GM13976 (cell line): Measurements from ENCODE around the gene AKAP12.

Source experiments
- DNase-seq: peaks from one replicate; pipeline ENCODE4 v3.0.0; 2012; ENCODE audit warnings: low spot score
- in situ Hi-C: fragments of 300-500 bp; cut with MboI; formaldehyde crosslinking; loops from one replicate; pipeline ENCODE4 v1.12.0; 2022; ENCODE audit warnings: low sequenced_read_pairs, mixed read lengths, inconsistent platforms; ENCODE audit not compliant: unreplicated experiment
- TF ChIP-seq, protein P1 (sequence below): IDR thresholded peaks from 2 replicates; pipeline ENCODE4 v1.5.1; 2012; ENCODE audit warnings: borderline replicate concordance, mild to moderate bottlenecking; ENCODE audit not compliant: insufficient read depth; ENCODE audit errors: extremely low read depth, missing control alignments, control extremely low read depth

The AKAP12 gene

GRCh38 chr6:151326116-151326825, 86.5 kb downstream of the AKAP12 start:
- in situ Hi-C loops = no loop called here
- TF ChIP-seq, protein P1, sequence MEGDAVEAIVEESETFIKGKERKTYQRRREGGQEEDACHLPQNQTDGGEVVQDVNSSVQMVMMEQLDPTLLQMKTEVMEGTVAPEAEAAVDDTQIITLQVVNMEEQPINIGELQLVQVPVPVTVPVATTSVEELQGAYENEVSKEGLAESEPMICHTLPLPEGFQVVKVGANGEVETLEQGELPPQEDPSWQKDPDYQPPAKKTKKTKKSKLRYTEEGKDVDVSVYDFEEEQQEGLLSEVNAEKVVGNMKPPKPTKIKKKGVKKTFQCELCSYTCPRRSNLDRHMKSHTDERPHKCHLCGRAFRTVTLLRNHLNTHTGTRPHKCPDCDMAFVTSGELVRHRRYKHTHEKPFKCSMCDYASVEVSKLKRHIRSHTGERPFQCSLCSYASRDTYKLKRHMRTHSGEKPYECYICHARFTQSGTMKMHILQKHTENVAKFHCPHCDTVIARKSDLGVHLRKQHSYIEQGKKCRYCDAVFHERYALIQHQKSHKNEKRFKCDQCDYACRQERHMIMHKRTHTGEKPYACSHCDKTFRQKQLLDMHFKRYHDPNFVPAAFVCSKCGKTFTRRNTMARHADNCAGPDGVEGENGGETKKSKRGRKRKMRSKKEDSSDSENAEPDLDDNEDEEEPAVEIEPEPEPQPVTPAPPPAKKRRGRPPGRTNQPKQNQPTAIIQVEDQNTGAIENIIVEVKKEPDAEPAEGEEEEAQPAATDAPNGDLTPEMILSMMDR = no peak
- no peak for DNase-seq

DNA sequence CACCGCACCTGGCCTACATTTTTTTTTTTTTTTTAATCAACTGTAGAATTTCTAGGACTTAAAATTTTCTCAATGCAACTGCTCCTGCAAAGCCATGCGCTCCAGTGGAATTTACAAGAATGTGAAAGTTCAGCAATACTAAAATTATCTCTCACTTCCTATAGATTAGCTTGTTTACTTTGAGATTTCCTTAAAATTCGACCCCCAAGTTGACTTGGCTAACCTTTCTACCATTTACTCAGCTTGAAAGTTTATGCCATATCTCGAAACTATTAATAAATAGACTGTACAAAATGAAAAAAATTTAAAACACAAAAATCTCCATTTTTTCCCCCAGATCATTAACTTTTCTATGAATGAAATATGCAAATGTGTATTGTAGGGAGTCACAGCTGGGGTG, 87.3 kb downstream of the AKAP12 start:
- TF ChIP-seq, protein P1 = no peak
- in situ Hi-C loops = no loop called here
- no peak for DNase-seq

- in situ Hi-C loops = loop anchor here (10.0 kb wide), 1 partner anchor 435 kb away; no protein-coding TSS in a partner anchor
- DNase-seq = no peak
- TF ChIP-seq, protein P1 = no peak
Observed at GRCh38 chr6:151330130-151330696, 90.4 kb downstream of the AKAP12 start.

- in situ Hi-C loops = loop anchor here (10.0 kb wide), 1 partner anchor 441 kb away; no protein-coding TSS in a partner anchor
- TF ChIP-seq, protein P1 = no peak
- no peak for DNase-seq
Observed at GRCh38 chr6:151335930-151336329, 96.2 kb downstream of the AKAP12 start.

GRCh38 chr6:151338651-151339200, 99.0 kb downstream of the AKAP12 start:
- TF ChIP-seq, protein P1 = no peak
- no peak for DNase-seq
- in situ Hi-C loops = loop anchor here (10.0 kb wide), 1 partner anchor 444 kb away; no protein-coding TSS in a partner anchor

- in situ Hi-C loops = loop anchor here (10.0 kb wide), 1 partner anchor 445 kb away; no protein-coding TSS in a partner anchor
- TF ChIP-seq, protein P1 = no peak
- DNase-seq = no peak
Observed at GRCh38 chr6:151339369-151339768, 99.6 kb downstream of the AKAP12 start.
